Measurements from ENCODE around the gene MXD4. TPM values are rescaled to one million over a fixed set of nuclear protein-coding genes. Genes with fewer than 3 reads are reported as not detected.
A peak's percentile ranks its signal among the peaks of the same experiment; 100 is the strongest.

The MXD4 gene
- total and polyA plus RNA-seq, 9 of the 15 experiments (the other 6 are each of a cell fraction or from before 2014, with no cell fraction given) = 0.06 to 13.5 (median 5.9) TPM

DNA sequence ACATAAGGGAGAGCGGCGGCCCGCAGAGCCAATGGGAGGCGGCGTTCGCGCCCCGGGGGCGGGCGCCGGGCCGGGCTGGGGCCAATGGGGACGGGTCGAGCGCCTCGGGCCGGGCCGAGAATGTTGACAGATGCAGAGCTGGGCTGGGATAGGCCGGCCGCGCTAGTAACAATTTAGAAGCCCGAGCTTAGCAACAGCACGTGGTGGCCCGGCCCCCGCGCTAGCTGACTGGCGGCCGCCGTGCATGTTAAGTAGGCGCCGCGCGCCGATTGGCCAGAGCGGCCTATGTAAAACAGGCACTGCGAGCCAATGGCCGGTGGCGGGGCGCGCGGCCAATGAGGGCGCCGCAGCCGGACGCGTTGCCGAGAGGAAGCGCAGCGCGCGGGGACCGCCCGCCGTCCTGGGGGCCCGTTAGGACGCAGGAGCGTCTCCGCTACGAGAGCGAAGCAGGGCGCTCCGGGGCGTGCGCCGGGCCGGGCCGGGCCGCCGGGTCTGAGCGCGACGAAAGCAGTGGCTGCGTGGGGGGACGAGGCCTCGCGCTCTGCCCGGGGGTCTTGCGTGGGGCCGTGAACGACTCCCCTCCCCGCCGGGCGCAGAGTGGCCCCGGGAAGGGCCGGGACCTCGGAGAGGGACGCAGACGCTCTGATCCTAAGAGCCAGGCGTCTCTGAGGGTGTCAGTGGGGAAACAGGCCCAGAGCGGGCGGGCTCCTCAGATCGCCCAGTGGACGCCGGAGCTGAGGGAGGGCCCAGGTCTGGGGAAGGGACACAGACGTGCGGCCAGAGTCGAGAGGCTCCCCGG, 435 bp upstream of the MXD4 start (continued):
- TF ChIP-seq, protein P1, sequence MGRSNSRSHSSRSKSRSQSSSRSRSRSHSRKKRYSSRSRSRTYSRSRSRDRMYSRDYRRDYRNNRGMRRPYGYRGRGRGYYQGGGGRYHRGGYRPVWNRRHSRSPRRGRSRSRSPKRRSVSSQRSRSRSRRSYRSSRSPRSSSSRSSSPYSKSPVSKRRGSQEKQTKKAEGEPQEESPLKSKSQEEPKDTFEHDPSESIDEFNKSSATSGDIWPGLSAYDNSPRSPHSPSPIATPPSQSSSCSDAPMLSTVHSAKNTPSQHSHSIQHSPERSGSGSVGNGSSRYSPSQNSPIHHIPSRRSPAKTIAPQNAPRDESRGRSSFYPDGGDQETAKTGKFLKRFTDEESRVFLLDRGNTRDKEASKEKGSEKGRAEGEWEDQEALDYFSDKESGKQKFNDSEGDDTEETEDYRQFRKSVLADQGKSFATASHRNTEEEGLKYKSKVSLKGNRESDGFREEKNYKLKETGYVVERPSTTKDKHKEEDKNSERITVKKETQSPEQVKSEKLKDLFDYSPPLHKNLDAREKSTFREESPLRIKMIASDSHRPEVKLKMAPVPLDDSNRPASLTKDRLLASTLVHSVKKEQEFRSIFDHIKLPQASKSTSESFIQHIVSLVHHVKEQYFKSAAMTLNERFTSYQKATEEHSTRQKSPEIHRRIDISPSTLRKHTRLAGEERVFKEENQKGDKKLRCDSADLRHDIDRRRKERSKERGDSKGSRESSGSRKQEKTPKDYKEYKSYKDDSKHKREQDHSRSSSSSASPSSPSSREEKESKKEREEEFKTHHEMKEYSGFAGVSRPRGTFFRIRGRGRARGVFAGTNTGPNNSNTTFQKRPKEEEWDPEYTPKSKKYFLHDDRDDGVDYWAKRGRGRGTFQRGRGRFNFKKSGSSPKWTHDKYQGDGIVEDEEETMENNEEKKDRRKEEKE (IDR thresholded peaks at IDR 0.05; ENCODE audit: borderline replicate concordance in 1 of 2, control insufficient read depth in 1 of 2, low read depth in 2 of 2, low read length in 1 of 2) = no peak
- no peak for TF ChIP-seq HDGF (IDR thresholded peaks at IDR 0.05)
- peak; percentile 92 for TF ChIP-seq SP2 (IDR thresholded peaks at IDR 0.05; ENCODE audit: extremely low read depth, low read depth, low read length, poor library complexity, severe bottlenecking)
- TF ChIP-seq ARID1B (IDR thresholded peaks at IDR 0.05) = no peak
- peak; percentile 57; the same call in 1 of the 2 replicates for TF ChIP-seq GTF2F1 (IDR thresholded peaks at IDR 0.05; ENCODE audit: low read depth, low read length)
- TF ChIP-seq KDM2B (CRISPR knock-in tag; IDR thresholded peaks at IDR 0.05) = peak; percentile 89
- TF ChIP-seq ZNF165 (CRISPR knock-in tag; IDR thresholded peaks at IDR 0.05; ENCODE audit: borderline replicate concordance) = no peak
- TF ChIP-seq, protein P2, sequence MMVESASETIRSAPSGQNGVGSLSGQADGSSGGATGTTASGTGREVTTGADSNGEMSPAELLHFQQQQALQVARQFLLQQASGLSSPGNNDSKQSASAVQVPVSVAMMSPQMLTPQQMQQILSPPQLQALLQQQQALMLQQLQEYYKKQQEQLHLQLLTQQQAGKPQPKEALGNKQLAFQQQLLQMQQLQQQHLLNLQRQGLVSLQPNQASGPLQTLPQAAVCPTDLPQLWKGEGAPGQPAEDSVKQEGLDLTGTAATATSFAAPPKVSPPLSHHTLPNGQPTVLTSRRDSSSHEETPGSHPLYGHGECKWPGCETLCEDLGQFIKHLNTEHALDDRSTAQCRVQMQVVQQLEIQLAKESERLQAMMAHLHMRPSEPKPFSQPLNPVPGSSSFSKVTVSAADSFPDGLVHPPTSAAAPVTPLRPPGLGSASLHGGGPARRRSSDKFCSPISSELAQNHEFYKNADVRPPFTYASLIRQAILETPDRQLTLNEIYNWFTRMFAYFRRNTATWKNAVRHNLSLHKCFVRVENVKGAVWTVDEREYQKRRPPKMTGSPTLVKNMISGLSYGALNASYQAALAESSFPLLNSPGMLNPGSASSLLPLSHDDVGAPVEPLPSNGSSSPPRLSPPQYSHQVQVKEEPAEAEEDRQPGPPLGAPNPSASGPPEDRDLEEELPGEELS (CRISPR knock-in tag; IDR thresholded peaks at IDR 0.05; ENCODE audit: borderline replicate concordance) = no peak
- TF ChIP-seq HDAC2 (IDR thresholded peaks at IDR 0.05) = no peak
- TF ChIP-seq TCF7L2 (IDR thresholded peaks at IDR 0.05; ENCODE audit: low read depth, low read length) = no peak
- no peak for TF ChIP-seq ZKSCAN1 (IDR thresholded peaks at IDR 0.05; ENCODE audit: low read depth, low read length)
- peak; percentile 90 for TF ChIP-seq THAP12 (CRISPR knock-in tag; IDR thresholded peaks at IDR 0.05)
- no peak for TF ChIP-seq TEAD2 (tag; IDR thresholded peaks at IDR 0.05)
- no peak for TF ChIP-seq NR4A1 (CRISPR knock-in tag; IDR thresholded peaks at IDR 0.05)
- no peak for TF ChIP-seq NR4A1 (tag; IDR thresholded peaks at IDR 0.05)
- TF ChIP-seq ZBTB17 (CRISPR knock-in tag; IDR thresholded peaks at IDR 0.05) = no peak
- TF ChIP-seq, protein P3, sequence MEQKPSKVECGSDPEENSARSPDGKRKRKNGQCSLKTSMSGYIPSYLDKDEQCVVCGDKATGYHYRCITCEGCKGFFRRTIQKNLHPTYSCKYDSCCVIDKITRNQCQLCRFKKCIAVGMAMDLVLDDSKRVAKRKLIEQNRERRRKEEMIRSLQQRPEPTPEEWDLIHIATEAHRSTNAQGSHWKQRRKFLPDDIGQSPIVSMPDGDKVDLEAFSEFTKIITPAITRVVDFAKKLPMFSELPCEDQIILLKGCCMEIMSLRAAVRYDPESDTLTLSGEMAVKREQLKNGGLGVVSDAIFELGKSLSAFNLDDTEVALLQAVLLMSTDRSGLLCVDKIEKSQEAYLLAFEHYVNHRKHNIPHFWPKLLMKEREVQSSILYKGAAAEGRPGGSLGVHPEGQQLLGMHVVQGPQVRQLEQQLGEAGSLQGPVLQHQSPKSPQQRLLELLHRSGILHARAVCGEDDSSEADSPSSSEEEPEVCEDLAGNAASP (IDR thresholded peaks at IDR 0.05) = no peak
- no peak for TF ChIP-seq TBL1XR1 (IDR thresholded peaks at IDR 0.05; ENCODE audit: low read length in 2 of 2)
- TF ChIP-seq HNRNPL (IDR thresholded peaks at IDR 0.05; ENCODE audit: low read depth, low read length) = no peak

Data from K562 (cell line).